Endothelial cell of umbilical vein (primary cell): ENCODE results near the gene SFRP2. TPM values are rescaled to one million over a fixed set of nuclear protein-coding genes. Genes with fewer than 3 reads are reported as not detected.

ENCODE experiments used
- BruUV-seq: library from RNA; stranded (reverse); fragments of 400-500 nt; replicated peaks from 2 replicates; lab custom pipeline; 2021; lab: Mats Ljungman, UMichigan
- CTCF ChIA-PET: fragments of 300-600, 350-600 bp; sonication (Branson Sonifier 250); formaldehyde crosslinking; loops from one replicate; lab custom pipeline; 2021; ENCODE audit warnings: antibody characterized with exemption, inconsistent platforms; lab: Charles Lee
- POLR2A ChIA-PET: fragments of 300-600, 350-600 bp; sonication (Branson Sonifier 250); formaldehyde crosslinking; loops from one replicate; lab custom pipeline; 2021; ENCODE audit warnings: antibody characterized with exemption, inconsistent platforms; lab: Charles Lee
- DNase-seq: peaks from one replicate; pipeline ENCODE4 v3.0.0-alpha.2; 2011; ENCODE audit warnings: low read depth, low spot score
- FAIRE-seq: peaks from 2 replicates; lab custom pipeline; 2011; peaks lifted over from hg19 to GRCh38; lab: Jason Lieb, UNC
- H2AFZ ChIP-seq: 2 replicates; pipeline ENCODE4 v1.6.0; 2012; ENCODE audit warnings: low read depth, low read length, control low read depth, inconsistent platforms
- H3K27ac ChIP-seq: 2 replicates; pipeline ENCODE4 v1.5.1; 2011; ENCODE audit warnings: low read depth, mild to moderate bottlenecking, control low read depth, low read length, moderate library complexity; ENCODE audit not compliant: insufficient read depth
- H3K27me3 ChIP-seq, 2 experiments: 2 replicates each; pipeline versions ENCODE4 v1.6.0 to v1.6.1; 2011; ENCODE audit warnings: low read length in 2 of 2, mixed read lengths in 1 of 2; ENCODE audit not compliant: control insufficient read depth in 2 of 2, insufficient read depth in 2 of 2
- H3K36me3 ChIP-seq, 2 experiments: 2 replicates in 1 of 2; 3 replicates in 1 of 2; pipeline ENCODE4 v1.5.1; 2011; ENCODE audit warnings: low read length in 2 of 2, mild to moderate bottlenecking in 1 of 2, moderate library complexity in 1 of 2; ENCODE audit not compliant: control insufficient read depth in 2 of 2, insufficient read depth in 2 of 2; ENCODE audit errors: extremely low read depth in 1 of 2
- H3K4me1 ChIP-seq: 3 replicates; pipeline ENCODE4 v1.5.1; 2011; ENCODE audit warnings: mild to moderate bottlenecking, low read length; ENCODE audit not compliant: control insufficient read depth, insufficient read depth; ENCODE audit errors: extremely low read depth
- H3K4me2 ChIP-seq: 2 replicates; pipeline ENCODE4 v1.6.1; 2011; ENCODE audit warnings: low read length, control low read depth, mixed read lengths; ENCODE audit not compliant: insufficient read depth
- H3K4me3 ChIP-seq, 3 experiments: fragments of 200-600 bp in 1 of 3; sonication (generic), shearing (Covaris generic) in 1 of 3; replicated peaks in 1 of 3; 2 replicates each; pipeline ENCODE4 v1.5.1; 2011 to 2016; ENCODE audit warnings: control low read depth in 3 of 3, low read length in 3 of 3, mild to moderate bottlenecking in 2 of 3, inconsistent platforms in 1 of 3, low read depth in 1 of 3, moderate library complexity in 1 of 3; ENCODE audit not compliant: insufficient read depth in 1 of 3
- H3K79me2 ChIP-seq: 2 replicates; pipeline ENCODE4 v1.6.0; 2012; ENCODE audit warnings: low read length, inconsistent platforms; ENCODE audit not compliant: control insufficient read depth, insufficient read depth
- H3K9ac ChIP-seq: replicated peaks from 2 replicates; pipeline ENCODE3; 2011; ENCODE audit warnings: low read length, control low read depth; ENCODE audit not compliant: insufficient read depth; ENCODE audit errors: extremely low read depth
- H3K9me1 ChIP-seq: replicated peaks from 3 replicates; pipeline ENCODE4 v1.6.0; 2011; ENCODE audit warnings: mild to moderate bottlenecking, low read length; ENCODE audit not compliant: control insufficient read depth, insufficient read depth; ENCODE audit errors: extremely low read depth
- H3K9me3 ChIP-seq: replicated peaks from 2 replicates; pipeline ENCODE4 v1.5.1; 2012; ENCODE audit warnings: low read length, inconsistent platforms; ENCODE audit not compliant: control insufficient read depth, insufficient read depth
- H4K20me1 ChIP-seq: replicated peaks from 2 replicates; pipeline ENCODE3; 2011; ENCODE audit warnings: mild to moderate bottlenecking, low read length; ENCODE audit not compliant: control insufficient read depth, insufficient read depth; ENCODE audit errors: extremely low read depth
- EZH2 ChIP-seq: IDR thresholded peaks from 2 replicates; pipeline ENCODE4 v1.6.1; 2012; ENCODE audit warnings: borderline replicate concordance, low read depth, mild to moderate bottlenecking, moderate library complexity, low read length, inconsistent platforms; ENCODE audit not compliant: severe bottlenecking
- FOS ChIP-seq: IDR thresholded peaks from 2 replicates; pipeline ENCODE4 v1.6.1; 2011; ENCODE audit warnings: mild to moderate bottlenecking, low read length, moderate library complexity, borderline replicate concordance; ENCODE audit not compliant: insufficient read depth
- GATA2 ChIP-seq: IDR thresholded peaks from 2 replicates; pipeline ENCODE4 v1.7.0; 2011; ENCODE audit warnings: low read depth, mild to moderate bottlenecking, moderate library complexity, mixed read lengths, low read length; ENCODE audit not compliant: insufficient read length, insufficient read depth
- JUN ChIP-seq: IDR thresholded peaks from 2 replicates; pipeline ENCODE4 v1.6.1; 2011; ENCODE audit warnings: borderline replicate concordance, low read depth; ENCODE audit not compliant: insufficient read length, insufficient read depth
- MYC ChIP-seq: IDR thresholded peaks from one replicate; pipeline ENCODE4 v1.6.1; 2011; ENCODE audit warnings: mild to moderate bottlenecking, low read depth, low read length
- POLR2A ChIP-seq: IDR thresholded peaks from 2 replicates; pipeline ENCODE4 v1.6.1; 2012; ENCODE audit warnings: low read depth, mild to moderate bottlenecking, control low read depth, low read length
- POLR2AphosphoS5 ChIP-seq: IDR thresholded peaks from 2 replicates; pipeline ENCODE4 v1.6.1; 2012; ENCODE audit warnings: low read depth, mild to moderate bottlenecking, control low read depth, low read length, moderate library complexity; ENCODE audit not compliant: insufficient read depth
- dilution Hi-C: fragments of 300-500 bp; cut with MboI; formaldehyde crosslinking; loops from one replicate; pipeline ENCODE4 v1.15.0; 2019; ENCODE audit warnings: low sequenced_read_pairs; ENCODE audit not compliant: extremely low pct_ligation_motif_present
- intact Hi-C: fragments of 100-400 bp; cut with micrococcal nuclease; formaldehyde crosslinking; loops from one replicate; pipeline ENCODE4 v1.10.0; 2022
- polyA plus RNA-seq, 4 experiments: library from polyadenylated mRNA; depleted of rRNA in 3 of 4; stranded (reverse) in 3 of 4; unstranded in 1 of 4; fragments of >200 nt; gene quantifications; 2 replicates each; pipeline versions ENCODE4 v1.2.1 to v1.2.3, GENCODE V29; 2011 to 2012; ENCODE audit warnings: missing spikeins in 1 of 4
- total RNA-seq: library from RNA; stranded (reverse); gene quantifications from 2 replicates; pipeline ENCODE4 v1.2.3, GENCODE V29; 2021
- TF ChIP-seq, protein P1 (sequence below): IDR thresholded peaks from 2 replicates; pipeline ENCODE4 v1.6.1; 2011; ENCODE audit not compliant: insufficient read depth, insufficient read length
- TF ChIP-seq, protein P2 (sequence below), 2 donors: IDR thresholded peaks; 1 replicate in 1 of 2; 2 replicates in 1 of 2; pipeline ENCODE4 v1.5.1; 2011; ENCODE audit warnings: low read length in 2 of 2, mild to moderate bottlenecking in 2 of 2, moderate library complexity in 2 of 2, control low read depth in 1 of 2, inconsistent platforms in 1 of 2, low read depth in 1 of 2; ENCODE audit not compliant: insufficient read depth in 1 of 2; ENCODE audit errors: extremely low read depth in 1 of 2

The SFRP2 gene
- total and polyA plus RNA-seq, 2 donors (not counting 3 experiments of a cell fraction or from before 2014, with no cell fraction given) = 0.04 TPM; not detected in 1

- Histone ChIP-seq H3K4me3 (no peak overlapping the region), H3K79me2 (no peaks in the 10 kb centered on the region), H3K9ac (no peak overlapping the region), H2AFZ (no peak overlapping the region), H3K27me3 (peaks cover 2 to 6% of the 10 kb centered on the region in 2 experiments), H3K27ac (no peak overlapping the region), H3K4me1 (no peaks in the 10 kb centered on the region), H3K36me3 (no peaks in the 10 kb centered on the region), H4K20me1 (no peaks in the 10 kb centered on the region), H3K4me2 (no peak overlapping the region), H3K9me3 (no peaks in the 10 kb centered on the region), H3K9me1 (no peaks in the 10 kb centered on the region)
- FAIRE-seq = no peak
- ChIA-PET POLR2A (no interaction called here), CTCF (no interaction called here)
- no peak for TF ChIP-seq POLR2A
- TF ChIP-seq FOS = no peak
- TF ChIP-seq GATA2 = no peak
- TF ChIP-seq, protein P1, sequence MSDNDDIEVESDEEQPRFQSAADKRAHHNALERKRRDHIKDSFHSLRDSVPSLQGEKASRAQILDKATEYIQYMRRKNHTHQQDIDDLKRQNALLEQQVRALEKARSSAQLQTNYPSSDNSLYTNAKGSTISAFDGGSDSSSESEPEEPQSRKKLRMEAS = no peak
- TF ChIP-seq, protein P2, sequence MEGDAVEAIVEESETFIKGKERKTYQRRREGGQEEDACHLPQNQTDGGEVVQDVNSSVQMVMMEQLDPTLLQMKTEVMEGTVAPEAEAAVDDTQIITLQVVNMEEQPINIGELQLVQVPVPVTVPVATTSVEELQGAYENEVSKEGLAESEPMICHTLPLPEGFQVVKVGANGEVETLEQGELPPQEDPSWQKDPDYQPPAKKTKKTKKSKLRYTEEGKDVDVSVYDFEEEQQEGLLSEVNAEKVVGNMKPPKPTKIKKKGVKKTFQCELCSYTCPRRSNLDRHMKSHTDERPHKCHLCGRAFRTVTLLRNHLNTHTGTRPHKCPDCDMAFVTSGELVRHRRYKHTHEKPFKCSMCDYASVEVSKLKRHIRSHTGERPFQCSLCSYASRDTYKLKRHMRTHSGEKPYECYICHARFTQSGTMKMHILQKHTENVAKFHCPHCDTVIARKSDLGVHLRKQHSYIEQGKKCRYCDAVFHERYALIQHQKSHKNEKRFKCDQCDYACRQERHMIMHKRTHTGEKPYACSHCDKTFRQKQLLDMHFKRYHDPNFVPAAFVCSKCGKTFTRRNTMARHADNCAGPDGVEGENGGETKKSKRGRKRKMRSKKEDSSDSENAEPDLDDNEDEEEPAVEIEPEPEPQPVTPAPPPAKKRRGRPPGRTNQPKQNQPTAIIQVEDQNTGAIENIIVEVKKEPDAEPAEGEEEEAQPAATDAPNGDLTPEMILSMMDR (IDR thresholded peaks at IDR 0.05; ENCODE audit: extremely low read depth in 1 of 2, insufficient read depth in 1 of 2, low read depth in 1 of 2, low read length in 2 of 2) = no peak
- no peak for TF ChIP-seq EZH2
- TF ChIP-seq JUN = no peak
- no peak for TF ChIP-seq POLR2AphosphoS5
- TF ChIP-seq MYC = no peak
- no TSS peak for BruUV-seq
- no peak for DNase-seq
- intact Hi-C loops = no loop called here
- dilution Hi-C loops = no loop called here
Measured at GRCh38 chr4:153766758-153767157, 22.1 kb downstream of the SFRP2 start.
